GM18505 (cell line): Measurements from ENCODE around the gene C2.

Experiments
- ATAC-seq: cut with Tn5 transposase; IDR thresholded peaks from one replicate; pipeline ENCODE4 v1.9.1; 2021; ENCODE audit not compliant: unreplicated experiment
- POLR2A ChIP-seq: IDR thresholded peaks from 4 replicates; pipeline ENCODE4 v1.6.1; 2011; ENCODE audit warnings: borderline replicate concordance; ENCODE audit not compliant: insufficient read depth, insufficient read length; ENCODE audit errors: extremely low read depth

Gene C2

DNA sequence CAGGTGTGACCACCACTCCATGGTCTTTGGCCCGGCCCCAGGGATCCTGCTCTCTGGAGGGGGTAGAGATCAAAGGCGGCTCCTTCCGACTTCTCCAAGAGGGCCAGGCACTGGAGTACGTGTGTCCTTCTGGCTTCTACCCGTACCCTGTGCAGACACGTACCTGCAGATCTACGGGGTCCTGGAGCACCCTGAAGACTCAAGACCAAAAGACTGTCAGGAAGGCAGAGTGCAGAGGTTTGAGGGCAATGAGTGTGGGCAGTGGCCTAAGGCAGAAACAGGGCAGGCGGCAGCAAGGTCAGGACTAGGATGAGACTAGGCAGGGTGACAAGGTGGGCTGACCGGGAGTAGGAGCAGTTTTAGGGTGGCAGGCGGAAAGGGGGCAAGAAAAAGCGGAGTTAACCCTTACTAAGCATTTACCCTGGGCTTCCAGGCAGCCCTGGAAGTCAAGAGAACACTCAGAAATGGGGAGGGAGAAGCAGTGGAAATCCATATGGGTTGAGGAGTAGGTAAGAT lies 18.9 kb downstream of the C2 start:
- ATAC-seq: no peak
- no peak for TF ChIP-seq POLR2A

DNA sequence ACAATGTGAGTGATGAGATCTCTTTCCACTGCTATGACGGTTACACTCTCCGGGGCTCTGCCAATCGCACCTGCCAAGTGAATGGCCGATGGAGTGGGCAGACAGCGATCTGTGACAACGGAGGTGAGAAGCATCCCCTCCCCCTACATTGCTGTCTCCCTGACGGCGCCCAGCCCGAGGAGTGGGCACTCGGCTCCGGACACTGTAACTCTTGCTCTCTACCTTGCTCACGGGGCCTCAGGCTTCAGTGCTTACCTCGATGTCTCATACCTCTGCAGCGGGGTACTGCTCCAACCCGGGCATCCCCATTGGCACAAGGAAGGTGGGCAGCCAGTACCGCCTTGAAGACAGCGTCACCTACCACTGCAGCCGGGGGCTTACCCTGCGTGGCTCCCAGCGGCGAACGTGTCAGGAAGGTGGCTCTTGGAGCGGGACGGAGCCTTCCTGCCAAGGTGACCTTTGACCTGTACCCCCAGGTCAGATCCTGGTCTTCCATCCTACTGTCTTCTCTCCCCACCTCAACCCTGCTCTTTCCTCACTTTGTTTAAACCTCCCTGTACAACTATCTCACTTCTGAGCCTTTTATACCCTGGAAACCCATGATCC lies 19.7 kb downstream of the C2 start:
- no peak for TF ChIP-seq POLR2A
- ATAC-seq: no peak

DNA sequence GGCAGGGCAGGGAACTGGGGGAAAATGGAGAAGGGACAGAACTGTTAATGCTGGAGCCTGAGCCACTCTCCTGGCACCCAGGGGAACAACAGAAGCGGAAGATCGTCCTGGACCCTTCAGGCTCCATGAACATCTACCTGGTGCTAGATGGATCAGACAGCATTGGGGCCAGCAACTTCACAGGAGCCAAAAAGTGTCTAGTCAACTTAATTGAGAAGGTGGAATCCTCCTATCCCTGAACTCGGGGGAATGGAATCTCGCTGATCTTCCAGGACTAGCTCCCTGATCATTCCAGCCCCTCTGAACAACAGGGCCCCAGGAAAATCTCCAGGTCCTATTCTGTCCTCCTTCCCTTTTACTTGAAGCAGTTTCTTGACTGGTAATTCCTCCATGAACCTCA lies 20.3 kb downstream of the C2 start:
- no peak for ATAC-seq
- no peak for TF ChIP-seq POLR2A

DNA sequence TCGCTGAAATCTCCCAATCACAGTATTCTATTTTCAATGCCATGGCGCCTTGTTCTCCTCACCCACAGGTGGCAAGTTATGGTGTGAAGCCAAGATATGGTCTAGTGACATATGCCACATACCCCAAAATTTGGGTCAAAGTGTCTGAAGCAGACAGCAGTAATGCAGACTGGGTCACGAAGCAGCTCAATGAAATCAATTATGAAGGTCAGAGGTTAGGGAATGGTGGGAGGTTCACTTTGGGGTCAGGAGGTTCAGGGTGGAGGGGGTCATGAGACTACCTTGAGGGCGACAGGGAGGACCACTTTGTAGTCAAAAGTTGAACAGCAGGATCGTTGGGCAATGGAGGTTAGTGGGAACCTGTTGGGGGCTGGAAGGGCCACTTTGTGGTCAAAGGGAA lies 20.8 kb downstream of the C2 start:
- ATAC-seq: no peak
- TF ChIP-seq POLR2A: no peak

DNA sequence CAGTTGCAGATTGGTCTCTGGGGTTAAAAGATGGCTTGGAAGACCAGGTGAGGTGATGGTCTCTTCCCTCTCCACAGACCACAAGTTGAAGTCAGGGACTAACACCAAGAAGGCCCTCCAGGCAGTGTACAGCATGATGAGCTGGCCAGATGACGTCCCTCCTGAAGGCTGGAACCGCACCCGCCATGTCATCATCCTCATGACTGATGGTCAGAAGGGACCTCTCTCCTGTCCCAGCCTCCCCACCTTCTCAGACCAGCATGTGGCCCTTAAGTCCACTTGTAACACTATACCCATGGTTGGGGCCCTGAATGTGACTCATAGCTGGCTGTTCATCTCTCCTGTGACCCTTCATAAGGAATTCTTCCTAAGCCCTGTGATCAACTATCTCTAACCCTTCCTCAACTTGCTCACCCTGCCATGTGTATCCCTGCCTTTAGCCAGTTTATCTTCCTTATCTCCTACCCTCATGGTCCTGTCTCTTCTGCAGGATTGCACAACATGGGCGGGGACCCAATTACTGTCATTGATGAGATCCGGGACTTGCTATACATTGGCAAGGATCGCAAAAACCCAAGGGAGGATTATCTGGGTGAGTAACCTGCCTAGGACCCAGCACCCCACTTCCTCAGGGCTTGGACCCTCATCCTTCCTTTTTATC lies 21.4 kb downstream of the C2 start:
- ATAC-seq: no peak
- no peak for TF ChIP-seq POLR2A

DNA sequence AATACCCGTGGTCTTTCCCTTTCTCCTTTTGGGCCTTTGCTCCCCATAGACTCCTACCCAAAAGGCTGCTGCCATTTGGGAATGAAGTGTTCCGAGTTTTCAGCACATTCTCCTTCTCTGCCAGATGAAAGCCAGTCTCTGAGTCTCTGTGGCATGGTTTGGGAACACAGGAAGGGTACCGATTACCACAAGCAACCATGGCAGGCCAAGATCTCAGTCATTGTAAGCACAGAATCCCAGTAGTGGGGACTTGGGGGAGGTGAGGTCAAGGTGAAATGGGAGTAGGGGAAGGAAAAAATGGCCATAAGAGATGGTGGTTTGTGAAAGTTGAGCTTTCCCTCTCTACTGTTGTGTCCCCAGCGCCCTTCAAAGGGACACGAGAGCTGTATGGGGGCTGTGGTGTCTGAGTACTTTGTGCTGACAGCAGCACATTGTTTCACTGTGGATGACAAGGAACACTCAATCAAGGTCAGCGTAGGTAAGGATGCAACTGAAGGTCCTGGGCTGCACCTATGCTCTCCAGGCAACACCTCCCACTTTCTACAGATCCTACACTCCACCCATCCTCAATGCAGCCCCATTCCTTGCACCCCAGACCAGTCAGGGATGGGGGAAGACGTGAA lies 22.5 kb downstream of the C2 start:
- no peak for TF ChIP-seq POLR2A
- ATAC-seq: no peak

DNA sequence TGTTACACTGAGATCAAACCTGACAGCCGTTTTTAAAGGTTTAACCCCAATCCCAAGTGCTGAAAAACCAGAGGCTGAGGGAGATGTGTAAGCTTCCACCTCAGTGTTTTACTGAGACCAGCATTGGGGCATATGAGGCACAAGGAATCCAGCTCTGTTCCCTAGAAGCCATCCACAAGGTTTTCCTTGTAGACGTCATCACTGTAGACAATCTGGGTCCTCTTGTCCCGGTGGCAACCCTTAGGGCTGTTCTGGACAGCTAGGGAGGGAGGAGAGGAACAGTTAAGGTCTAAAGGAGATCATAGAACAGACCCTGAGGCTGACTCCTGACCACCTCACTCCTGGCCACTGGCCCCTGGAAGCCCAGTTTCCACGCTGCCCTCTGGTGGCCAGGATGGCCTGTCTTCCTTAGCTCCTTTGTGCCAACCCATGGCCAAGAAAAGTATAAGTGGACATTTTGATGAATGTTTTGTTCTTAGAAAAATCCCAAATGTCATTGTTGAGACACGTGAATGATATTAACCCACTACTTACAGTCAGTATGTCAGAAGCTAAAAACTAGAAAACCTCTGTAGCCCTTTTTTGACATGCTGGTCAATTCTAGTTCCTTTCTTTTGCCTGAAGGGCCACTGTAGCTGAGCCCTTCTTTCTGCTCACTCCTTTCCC lies 24.8 kb downstream of the C2 start:
- ATAC-seq: no peak

DNA sequence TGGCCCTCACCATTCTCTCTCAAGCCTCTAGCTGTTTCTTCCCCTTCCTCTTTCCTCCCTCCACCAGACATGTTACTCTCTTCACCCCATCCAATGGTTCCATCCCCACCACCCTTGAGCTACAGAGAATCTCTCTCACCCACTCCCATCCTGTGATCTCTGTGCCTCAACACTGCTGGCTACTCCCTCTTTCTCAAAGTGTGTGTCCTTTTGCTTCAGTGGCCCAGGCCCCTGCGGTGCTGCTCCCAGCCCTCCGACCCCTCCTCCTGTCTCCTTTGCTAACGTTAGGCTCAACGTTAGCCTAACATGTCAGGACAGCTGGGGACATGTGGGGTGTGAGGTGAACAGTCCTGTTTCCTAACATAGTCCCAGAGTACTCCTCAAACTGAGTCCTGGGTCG lies 25.4 kb downstream of the C2 start:
- ATAC-seq: no peak

More for the DNA sequence above, 24.8 kb downstream of the C2 start:
- TF ChIP-seq POLR2A: no peak

DNA sequence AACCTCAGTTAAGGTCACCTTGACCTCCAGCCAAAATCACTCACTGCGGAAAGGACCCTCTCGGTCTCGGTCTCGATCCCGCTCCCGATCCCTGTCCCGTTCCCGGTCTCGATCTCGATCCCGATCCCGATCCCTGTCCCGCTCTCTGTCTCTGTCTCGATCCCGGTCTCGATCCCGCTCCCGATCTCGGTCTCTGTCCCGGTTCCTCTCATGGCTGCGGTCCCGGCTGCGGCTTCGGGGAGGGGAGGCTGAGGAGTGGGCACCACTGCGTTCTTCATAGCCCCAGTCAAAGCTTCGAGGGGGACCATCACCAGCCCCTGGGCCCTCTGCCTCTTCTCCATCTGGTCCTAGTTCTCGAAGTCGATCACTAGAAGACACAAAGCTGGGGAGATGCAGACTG lies 27.0 kb downstream of the C2 start:
- no peak for TF ChIP-seq POLR2A

More for the DNA sequence above, 25.4 kb downstream of the C2 start:
- TF ChIP-seq POLR2A: no peak

DNA sequence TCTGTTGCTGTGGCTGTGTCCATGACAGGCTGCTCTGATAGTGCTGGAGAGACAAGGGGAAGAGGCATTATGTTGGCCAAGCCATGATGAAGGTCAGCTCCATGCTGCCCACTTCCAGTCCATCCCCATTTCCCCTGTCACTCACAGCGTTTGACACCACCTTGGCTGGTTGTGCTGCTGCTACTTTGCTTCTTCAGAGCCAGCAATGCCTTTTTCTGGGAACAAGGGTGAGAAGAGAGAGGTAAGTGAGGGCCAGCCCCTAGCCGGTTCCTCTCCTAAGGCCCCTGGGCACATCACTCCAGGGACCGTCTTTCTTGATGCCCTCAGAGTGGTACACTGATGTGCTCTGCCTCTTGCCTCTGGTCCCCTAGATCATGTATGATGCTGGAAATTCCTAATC lies 29.3 kb downstream of the C2 start:
- no peak for TF ChIP-seq POLR2A
- ATAC-seq: no peak

More for the DNA sequence above, 27.0 kb downstream of the C2 start:
- no peak for ATAC-seq

DNA sequence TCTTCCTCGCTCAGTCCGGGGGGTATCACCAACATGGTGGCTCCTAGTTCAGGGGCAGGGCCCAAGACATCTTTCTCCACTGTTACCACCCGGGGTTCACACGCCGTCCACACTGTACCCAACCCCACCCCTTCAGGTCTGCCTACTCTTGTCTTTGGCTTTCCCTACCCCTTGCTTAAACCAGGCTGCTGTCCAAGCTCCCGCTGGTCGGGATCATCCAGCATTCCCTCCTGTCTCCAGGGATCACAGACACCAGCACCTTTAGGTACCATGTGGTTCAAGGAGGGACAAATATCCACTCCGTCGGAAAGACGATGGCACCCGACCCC lies 30.9 kb downstream of the C2 start:
- no peak for TF ChIP-seq POLR2A

DNA sequence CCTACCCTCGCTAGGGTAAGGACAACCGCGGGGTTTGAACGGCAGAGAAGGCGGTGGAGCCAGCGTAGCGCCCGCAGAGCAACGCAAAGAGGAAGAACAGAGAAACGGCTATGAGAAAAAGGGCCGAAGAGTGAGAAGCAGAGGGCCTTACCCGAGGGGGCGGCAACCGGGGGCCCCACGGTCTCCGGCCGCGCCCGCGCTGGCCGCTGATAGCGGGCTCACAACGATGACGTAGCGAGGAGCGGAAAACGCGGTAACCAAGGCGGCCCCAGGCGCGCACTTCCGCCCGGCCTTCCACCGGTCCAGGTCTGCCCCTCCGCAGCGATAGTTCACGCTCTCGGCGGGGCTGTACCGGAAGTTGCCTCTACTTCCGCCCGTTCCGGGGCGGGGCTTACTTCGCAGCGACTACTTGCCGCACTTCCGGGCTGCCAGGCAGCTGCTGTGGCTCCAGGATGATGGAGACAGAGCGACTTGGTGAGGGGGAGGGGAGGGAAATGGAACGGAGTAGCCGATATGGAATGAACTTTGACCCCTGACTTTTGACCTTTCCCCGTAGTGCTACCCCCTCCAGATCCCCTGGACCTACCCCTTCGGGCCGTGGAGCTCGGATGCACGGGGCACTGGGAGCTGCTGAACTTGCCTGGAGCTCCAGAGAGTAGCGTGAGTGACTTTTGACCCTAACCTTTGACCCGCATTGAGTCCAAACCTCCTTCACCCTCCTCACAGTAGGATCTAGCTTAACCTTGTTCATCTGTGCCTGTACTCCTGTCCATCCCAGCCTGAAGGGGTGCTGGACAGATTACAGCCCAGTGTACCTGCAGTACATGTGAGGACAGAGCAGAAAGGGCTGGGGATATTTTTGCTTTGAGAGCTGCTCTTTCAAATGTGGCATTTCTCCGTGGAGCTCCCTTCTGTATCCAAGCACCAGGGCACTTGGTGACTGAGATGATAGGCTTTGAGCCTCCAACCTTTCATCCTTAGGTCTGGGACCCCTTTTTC lies 31.5 kb downstream of the C2 start, which contains the start of the genes NELFE and SKIC2:
NELFE (minus strand) TSS at position 231 of the 999 bp plus-strand sequence. CDS start 525 bp downstream, outside the sequence.
SKIC2 (plus strand) TSS at position 435 of the 999 bp plus-strand sequence; CDS start at position 453, 18 bp downstream.
- ATAC-seq: peak; percentile 97
- peak; percentile 93 for TF ChIP-seq POLR2A

More for the DNA sequence above, 30.9 kb downstream of the C2 start:
- peak; percentile 10 for ATAC-seq
